Tibial artery (tissue), 4 donors: ENCODE results near the gene DNAJC4.

Experiments used
- DNase-seq, 2 donors: peaks; one replicate each; pipeline ENCODE4 v3.0.0-alpha.2; 2019
- H3K27ac ChIP-seq, 2 donors: fragments of 200-600 bp; sonication (generic) in 1 of 2; 1 replicate in 1 of 2; 2 replicates in 1 of 2; pipeline ENCODE4 v1.5.1; 2018 to 2019; ENCODE audit warnings: mild to moderate bottlenecking in 1 of 2
- H3K27me3 ChIP-seq, 2 donors: fragments of 200-600 bp; sonication (generic) in 1 of 2; one replicate each; pipeline versions ENCODE4 v1.5.1 to v1.6.0; 2016 to 2019
- H3K36me3 ChIP-seq, 3 donors: fragments of 200-600 bp; sonication (generic) in 2 of 3; one replicate each; pipeline ENCODE4 v1.5.1; 2016 to 2019; ENCODE audit warnings: mild to moderate bottlenecking in 2 of 3
- H3K4me1 ChIP-seq, 4 donors: fragments of 200-600 bp; sonication (generic) in 2 of 4; 1 replicate in 3 of 4; 2 replicates in 1 of 4; pipeline ENCODE4 v1.5.1; 2016 to 2019
- H3K4me3 ChIP-seq, 2 donors: fragments of 200-600 bp; sonication (generic) in 1 of 2; 1 replicate in 1 of 2; 2 replicates in 1 of 2; pipeline ENCODE4 v1.5.1; 2018 to 2019; ENCODE audit warnings: mild to moderate bottlenecking in 2 of 2
- H3K9me3 ChIP-seq, 3 donors: fragments of 200-600 bp; sonication (generic) in 1 of 3; one replicate each; pipeline ENCODE4 v1.5.1; 2016 to 2019
- intact Hi-C: fragments of 100-400 bp; cut with DNase I; formaldehyde crosslinking; loops from one replicate; pipeline ENCODE4 v1.15.0; 2023; ENCODE audit warnings: low total_unique reads
- TF ChIP-seq, protein P1 (sequence below), 2 experiments: fragments of 200-600 bp in 1 of 2; fragments of 450-650 bp in 1 of 2; IDR thresholded peaks; one replicate each; pipeline ENCODE4 v1.5.1; 2017 to 2019; ENCODE audit warnings: antibody characterized with exemption in 2 of 2, mild to moderate bottlenecking in 1 of 2, moderate library complexity in 1 of 2

The DNAJC4 gene

DNA sequence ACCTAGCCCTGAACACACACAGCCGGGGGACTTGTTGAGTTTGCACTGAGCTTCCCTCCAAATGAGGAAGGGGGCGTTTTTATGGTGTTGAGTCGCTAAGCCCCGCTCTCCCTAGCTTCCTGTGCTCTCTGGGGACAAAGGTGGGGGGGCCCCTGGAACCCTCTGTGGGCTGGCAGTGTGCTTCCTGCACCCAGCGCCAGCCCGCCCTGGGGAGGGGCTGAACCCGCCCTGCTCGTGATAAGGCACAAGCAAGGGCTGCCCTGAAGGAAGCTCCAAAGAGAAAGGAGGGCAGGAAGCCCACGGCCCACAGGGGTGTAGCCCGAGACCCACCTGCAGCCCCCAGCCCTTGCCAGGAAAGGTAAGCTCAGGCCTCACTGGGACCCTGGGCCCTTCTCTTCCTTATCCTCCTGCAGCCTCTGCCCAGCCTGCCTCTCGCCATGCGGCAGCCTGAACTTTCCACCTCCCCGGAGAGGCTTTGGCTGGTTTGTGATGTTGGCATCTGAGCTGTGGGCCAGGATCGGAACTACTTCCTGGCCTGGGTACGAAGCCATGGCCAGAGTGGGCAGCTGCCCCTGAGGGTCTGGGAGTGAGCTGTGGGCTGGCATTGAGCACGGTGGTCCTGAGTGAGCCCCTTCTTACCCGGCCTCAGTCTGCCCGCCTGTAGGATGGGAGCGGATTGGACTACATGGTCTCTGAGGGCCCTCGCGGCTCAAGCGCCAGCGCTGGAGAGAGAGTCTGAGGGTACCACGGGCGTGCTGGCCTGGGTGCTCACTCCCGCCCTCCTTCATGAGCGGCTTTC is 23.7 kb upstream of the DNAJC4 start, which contains the start of gene FERMT3:
FERMT3 (plus strand) TSS at position 265 of the 799 bp plus-strand sequence. CDS start 644 bp downstream, outside the sequence.
- Histone ChIP-seq H3K9me3 (no peaks in the 10 kb centered on the region), H3K4me1 (peaks cover 0 to 8% (median 2%) of the 10 kb centered on the region in 4 donors), H3K27ac (peak within 1 kb of the TSS; percentile 33 to 52), H3K4me3 (peak within 1 kb of the TSS; percentile 36 to 46), H3K27me3 (no peaks in the 10 kb centered on the region), H3K36me3 (peaks cover 26 to 71% (median 36%) of the 10 kb centered on the region in 3 donors)
- TF ChIP-seq, protein P1, sequence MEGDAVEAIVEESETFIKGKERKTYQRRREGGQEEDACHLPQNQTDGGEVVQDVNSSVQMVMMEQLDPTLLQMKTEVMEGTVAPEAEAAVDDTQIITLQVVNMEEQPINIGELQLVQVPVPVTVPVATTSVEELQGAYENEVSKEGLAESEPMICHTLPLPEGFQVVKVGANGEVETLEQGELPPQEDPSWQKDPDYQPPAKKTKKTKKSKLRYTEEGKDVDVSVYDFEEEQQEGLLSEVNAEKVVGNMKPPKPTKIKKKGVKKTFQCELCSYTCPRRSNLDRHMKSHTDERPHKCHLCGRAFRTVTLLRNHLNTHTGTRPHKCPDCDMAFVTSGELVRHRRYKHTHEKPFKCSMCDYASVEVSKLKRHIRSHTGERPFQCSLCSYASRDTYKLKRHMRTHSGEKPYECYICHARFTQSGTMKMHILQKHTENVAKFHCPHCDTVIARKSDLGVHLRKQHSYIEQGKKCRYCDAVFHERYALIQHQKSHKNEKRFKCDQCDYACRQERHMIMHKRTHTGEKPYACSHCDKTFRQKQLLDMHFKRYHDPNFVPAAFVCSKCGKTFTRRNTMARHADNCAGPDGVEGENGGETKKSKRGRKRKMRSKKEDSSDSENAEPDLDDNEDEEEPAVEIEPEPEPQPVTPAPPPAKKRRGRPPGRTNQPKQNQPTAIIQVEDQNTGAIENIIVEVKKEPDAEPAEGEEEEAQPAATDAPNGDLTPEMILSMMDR (IDR thresholded peaks at IDR 0.05), result no peak
- intact Hi-C loops, result loop anchor here (5.0 kb wide), 1 partner anchor 61 kb away; no protein-coding TSS in a partner anchor
- DNase-seq, result peak in 1 of 2 donors; percentile 71

- TF ChIP-seq, protein P1 (IDR thresholded peaks at IDR 0.05), result no peak
- H3K4me3 ChIP-seq, result peak overlapping the region; percentile 36 to 46
- DNase-seq, result peak; percentile 70 to 79
- H3K27me3 ChIP-seq, result no peaks in the 10 kb centered on the region
- no peaks in the 10 kb centered on the region for H3K9me3 ChIP-seq
- H3K4me1 ChIP-seq, result peaks cover 0 to 8% (median 2%) of the 10 kb centered on the region in 4 donors
- intact Hi-C loops, result loop anchor here (5.0 kb wide), 1 partner anchor 60 kb away; no protein-coding TSS in a partner anchor
- peak overlapping the region; percentile 33 to 52 for H3K27ac ChIP-seq
- H3K36me3 ChIP-seq, result peaks cover 18 to 71% (median 28%) of the 10 kb centered on the region in 3 donors
Measured at GRCh38 chr11:64207256-64208085, 22.9 kb upstream of the DNAJC4 start.

GRCh38 chr11:64208086-64208795 is 22.1 kb upstream of the DNAJC4 start:
- Histone ChIP-seq H3K4me3 (peak overlapping the region; percentile 36 to 46), H3K36me3 (peaks cover 10 to 63% (median 20%) of the 10 kb centered on the region in 3 donors), H3K9me3 (no peaks in the 10 kb centered on the region), H3K27me3 (no peaks in the 10 kb centered on the region), H3K27ac (peak overlapping the region; percentile 33 to 52), H3K4me1 (peaks cover 0 to 8% (median 2%) of the 10 kb centered on the region in 4 donors)
- TF ChIP-seq, protein P1 (IDR thresholded peaks at IDR 0.05), result no peak
- intact Hi-C loops, result loop anchor here (5.0 kb wide), 1 partner anchor 59 kb away; no protein-coding TSS in a partner anchor
- no peak for DNase-seq

- H3K9me3 ChIP-seq, result no peaks in the 10 kb centered on the region
- intact Hi-C loops, result loop anchor here (5.0 kb wide), 1 partner anchor 58 kb away; no protein-coding TSS in a partner anchor
- DNase-seq, result no peak
- H3K27me3 ChIP-seq, result no peaks in the 10 kb centered on the region
- H3K4me1 ChIP-seq, result peaks cover 0 to 8% (median 2%) of the 10 kb centered on the region in 4 donors
- TF ChIP-seq, protein P1 (IDR thresholded peaks at IDR 0.05), result no peak
- H3K27ac ChIP-seq, result no peak overlapping the region
- H3K36me3 ChIP-seq, result peaks cover 3 to 56% (median 13%) of the 10 kb centered on the region in 3 donors
- no peak overlapping the region for H3K4me3 ChIP-seq
Measured at GRCh38 chr11:64208796-64209562, 21.4 kb upstream of the DNAJC4 start.
